HG02852 (cell line): ENCODE measurements around the gene GSC.
"Not testable (repeated sequence)": the region's sequence is repeated elsewhere in the genome, so short reads cannot be mapped to it uniquely, and the experiment has no call there.

ENCODE experiments used
- ATAC-seq: cut with Tn5 transposase; IDR thresholded peaks from one replicate; pipeline ENCODE4 v1.9.1; 2021; ENCODE audit warnings: mild to moderate bottlenecking, moderate library complexity; ENCODE audit not compliant: unreplicated experiment

The GSC gene

DNA sequence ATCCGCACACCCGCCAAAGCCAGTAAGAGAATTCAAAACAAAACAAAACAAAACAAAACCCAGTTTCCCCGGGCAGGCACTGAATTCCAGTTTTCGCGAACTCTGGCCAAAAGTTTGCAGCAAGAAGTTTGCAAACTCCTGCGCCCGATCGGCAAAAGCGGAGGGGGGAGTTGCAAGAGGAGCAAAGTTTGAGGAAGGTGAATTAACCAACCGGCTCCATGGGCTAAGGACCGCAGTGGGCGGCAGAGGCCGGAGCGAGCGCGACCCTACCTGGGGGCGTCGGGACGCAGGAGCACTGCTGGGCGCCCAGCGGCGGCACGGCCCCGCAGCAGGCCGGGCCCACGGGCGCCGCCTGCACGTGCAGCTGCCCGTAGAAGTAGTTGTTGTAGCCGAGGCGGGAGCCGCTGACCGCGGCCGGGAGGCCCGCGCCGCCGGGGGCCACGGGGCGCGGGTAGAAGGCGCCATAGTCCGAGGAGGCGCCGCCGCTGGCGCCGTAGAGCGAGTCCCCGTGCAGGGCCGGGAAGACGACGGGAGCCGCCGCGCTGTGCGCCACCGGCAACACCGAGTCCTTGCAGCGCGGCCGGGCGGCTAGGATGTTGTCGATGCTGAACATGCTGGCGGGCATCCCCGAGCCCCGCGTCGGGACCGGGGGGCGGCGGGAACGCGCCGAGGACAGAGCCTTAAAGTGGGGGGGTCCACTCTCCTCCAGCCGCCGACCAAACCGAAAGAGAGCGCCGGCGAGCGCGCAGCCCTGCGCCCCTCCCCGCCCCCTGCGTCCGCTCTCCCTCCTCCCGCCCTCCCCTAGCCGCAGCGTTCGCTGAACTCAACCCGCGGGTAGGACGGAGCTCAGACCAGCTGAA is at the start of gene GSC:
Gene GSC (minus strand): TSS at position 723 of the 860 bp plus-strand sequence. CDS start 98 bp downstream, at position 625.
- no peak for ATAC-seq

- no peak for ATAC-seq
Measured at GRCh38 chr14:94819531-94819930, 49.6 kb upstream of the GSC start.

DNA sequence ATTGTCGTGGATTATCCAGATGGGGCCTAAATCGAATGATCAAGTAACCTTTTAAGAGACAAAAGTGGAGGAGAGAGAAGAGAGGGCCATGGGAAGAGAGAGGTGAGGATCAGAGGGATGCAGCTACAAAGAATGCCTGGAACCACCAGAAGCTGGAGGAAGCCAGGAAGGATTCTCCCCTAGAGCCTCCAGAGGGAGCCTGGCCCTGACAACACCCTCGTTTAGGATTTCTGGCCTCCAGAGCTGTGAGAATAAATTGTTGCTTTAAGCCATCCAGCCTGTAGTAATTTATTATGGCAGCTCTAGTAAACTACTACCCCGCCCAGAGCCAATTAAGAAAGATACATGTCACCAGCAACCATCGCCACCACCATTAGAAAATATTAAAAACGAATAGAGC is 46.2 kb upstream of the GSC start:
- no peak for ATAC-seq

- ATAC-seq, result no peak
Measured at GRCh38 chr14:94805680-94806288, 35.9 kb upstream of the GSC start.

- ATAC-seq, result no peak
Measured at GRCh38 chr14:94801225-94801624, 31.3 kb upstream of the GSC start.

DNA sequence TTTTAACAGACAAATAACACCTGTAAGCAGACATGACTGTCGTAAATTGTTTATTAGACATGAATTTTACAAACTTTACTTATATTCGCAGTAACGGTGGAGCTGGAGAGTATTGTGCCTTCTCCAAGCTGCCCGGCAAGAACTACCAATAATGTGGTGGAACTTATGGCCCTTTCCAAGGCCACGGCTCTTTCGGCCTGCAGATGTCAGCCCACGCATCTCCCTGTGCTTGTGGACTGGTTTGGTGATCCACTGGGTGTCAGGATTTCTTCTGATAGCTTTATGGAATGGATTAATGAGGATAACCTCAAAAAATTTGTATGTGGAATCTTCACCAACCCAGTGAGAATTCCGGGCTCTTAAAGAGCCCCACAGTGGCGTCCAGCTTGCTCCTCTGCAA is 30.9 kb upstream of the GSC start:
- not testable (repeated sequence) for ATAC-seq

- ATAC-seq, result no peak
Measured at GRCh38 chr14:94797887-94798286, 28.0 kb upstream of the GSC start.

- ATAC-seq, result no peak
Measured at GRCh38 chr14:94796278-94796677, 26.4 kb upstream of the GSC start.

- ATAC-seq, result no peak
Measured at GRCh38 chr14:94795372-94795771, 25.5 kb upstream of the GSC start.

GRCh38 chr14:94793901-94794300 is 24.0 kb upstream of the GSC start:
- ATAC-seq, result no peak

DNA sequence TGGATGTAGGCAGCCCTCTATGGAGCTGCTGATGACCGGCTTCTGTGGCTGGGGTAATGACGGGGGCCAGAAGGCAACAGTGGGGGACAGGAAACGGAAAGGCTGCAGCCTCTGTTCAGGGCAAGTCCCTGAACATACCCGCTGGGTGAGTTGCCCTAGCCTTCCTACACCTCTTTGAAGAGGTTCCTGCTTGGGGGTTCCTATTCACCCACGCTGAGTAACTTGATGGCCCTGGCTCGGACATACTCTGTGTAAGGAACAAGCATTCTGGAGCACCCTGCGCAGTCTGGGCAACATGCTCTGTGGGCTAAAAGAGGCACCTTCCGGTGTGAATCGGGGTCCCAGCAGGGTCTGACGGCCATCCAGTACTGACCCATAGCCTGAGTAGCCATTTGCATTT is 17.7 kb upstream of the GSC start:
- ATAC-seq, result no peak

DNA sequence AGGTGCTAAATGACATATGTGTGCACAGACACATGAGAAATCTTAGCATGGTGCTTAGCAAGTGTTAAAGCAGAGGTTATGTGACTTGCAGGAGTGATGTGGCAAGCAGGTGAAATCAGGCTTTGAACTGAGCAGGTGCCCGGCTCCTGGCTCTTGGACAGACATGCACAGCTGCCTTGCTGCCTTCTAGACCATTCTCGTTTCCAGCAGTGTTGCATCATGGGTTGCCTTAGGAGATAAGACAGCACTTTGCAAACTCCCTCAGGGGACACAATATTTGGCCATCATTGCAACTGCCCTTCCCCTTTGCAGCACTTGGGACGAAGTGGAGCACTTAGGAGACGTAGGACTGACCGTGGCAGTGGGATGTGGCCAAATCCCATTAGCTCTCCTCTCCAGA is 17.2 kb upstream of the GSC start:
- ATAC-seq, result no peak

- ATAC-seq, result no peak
Measured at GRCh38 chr14:94780536-94781399, 10.9 kb upstream of the GSC start.

DNA sequence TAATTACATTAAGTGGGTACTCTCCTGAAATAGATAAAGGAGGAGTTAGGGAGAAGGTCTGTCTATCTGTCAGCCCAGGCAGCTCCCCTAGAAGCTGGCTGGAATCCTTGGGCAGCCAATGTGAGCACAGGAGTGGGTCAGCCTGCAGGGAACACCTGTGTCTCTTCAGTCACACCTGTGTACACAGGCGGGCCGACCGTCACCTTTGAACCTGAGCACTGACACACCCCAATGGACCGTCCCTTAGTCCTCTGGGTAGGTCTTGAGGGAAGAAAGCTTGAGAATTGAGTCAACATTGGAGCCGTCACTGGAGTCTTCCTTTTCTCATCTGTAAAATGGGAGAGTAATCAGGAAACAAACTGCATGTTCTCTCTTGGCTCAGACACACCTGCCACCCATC is 9.8 kb upstream of the GSC start:
- ATAC-seq, result no peak

DNA sequence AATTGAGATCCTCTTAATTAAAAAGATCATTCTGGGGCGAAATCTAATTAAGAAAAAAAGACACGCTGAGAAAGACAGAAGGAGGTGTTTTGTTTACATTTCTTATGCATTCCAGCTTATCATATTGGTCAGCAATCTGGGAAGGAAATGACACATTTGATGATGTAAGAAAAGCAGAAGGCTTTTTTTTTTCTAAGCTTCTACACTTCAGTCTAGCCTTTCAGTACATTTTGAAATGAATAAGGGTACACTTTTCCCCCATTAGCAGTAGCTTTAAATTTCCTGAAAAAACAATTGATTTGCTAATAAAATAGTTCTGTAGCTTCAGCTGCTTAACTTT is 5.9 kb upstream of the GSC start:
- ATAC-seq, result no peak

GRCh38 chr14:94775091-94775870 is 5.4 kb upstream of the GSC start:
- no peak for ATAC-seq

GRCh38 chr14:94774344-94775090 is 4.6 kb upstream of the GSC start:
- no peak for ATAC-seq

DNA sequence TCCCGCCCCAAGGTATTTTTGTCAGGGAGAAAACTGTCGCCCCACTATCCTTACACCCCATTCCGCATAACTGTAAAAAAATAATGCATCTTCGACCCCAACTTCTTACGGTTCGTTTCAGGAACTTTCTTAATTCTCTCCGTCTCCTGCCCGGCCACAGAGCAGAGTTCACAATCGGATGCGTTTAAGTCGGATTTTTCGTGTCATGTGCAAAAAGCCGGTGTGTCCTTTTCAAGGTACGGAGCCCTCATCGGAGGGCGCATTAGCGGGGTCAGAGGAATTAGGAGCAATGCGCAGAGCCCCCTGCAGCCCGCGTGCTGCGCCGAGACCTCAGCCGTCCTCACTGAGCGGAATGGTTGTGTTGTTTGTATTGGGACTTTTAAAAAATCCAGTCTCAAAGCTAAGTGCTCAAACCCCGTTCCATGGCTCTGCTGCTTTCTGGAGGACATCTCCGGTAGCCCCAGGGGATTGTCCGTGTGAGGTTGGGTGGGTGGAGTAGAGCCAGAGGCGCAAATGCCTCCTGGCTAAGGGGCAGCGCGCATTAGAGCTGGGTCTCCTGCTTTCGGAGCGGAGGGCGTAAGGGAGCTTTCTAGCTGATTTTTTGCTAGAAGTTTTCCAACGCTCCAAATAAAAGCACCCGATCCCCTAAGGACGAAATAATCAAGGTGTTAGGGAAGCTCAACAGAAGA is 3.9 kb upstream of the GSC start:
- no peak for ATAC-seq

GRCh38 chr14:94773061-94773648 is 3.2 kb upstream of the GSC start:
- no peak for ATAC-seq
